Measurements from ENCODE around the gene MAPRE3. TPM values are rescaled to one million over a fixed set of nuclear protein-coding genes. Genes with fewer than 3 reads are reported as not detected.

MAPRE3 gene
- total and polyA plus RNA-seq, 9 of the 15 experiments (the other 6 are each of a cell fraction or from before 2014, with no cell fraction given), result 0.70 to 43.2 (median 12.6) TPM

GRCh38 chr2:27071277-27071989 is 101.0 kb downstream of the MAPRE3 start, which contains the start of gene OST4 (continued):
- no peak for TF ChIP-seq ARID3B (CRISPR knock-in tag; IDR thresholded peaks at IDR 0.05; ENCODE audit: borderline replicate concordance)
- TF ChIP-seq ARHGAP35 (IDR thresholded peaks at IDR 0.05; ENCODE audit: partially characterized antibody), result no peak
- no peak for TF ChIP-seq ATF2 (CRISPR knock-in tag; IDR thresholded peaks at IDR 0.05)
- peak in 1 of 2 experiments; percentile 24; a peak in 1 of 3 replicates for TF ChIP-seq CBX3 (IDR thresholded peaks at IDR 0.05; ENCODE audit: borderline replicate concordance in 1 of 2, low read length in 2 of 2)
- peak; percentile 29 for TF ChIP-seq NFIC (IDR thresholded peaks at IDR 0.05)
- no peak for TF ChIP-seq MAFK (IDR thresholded peaks at IDR 0.05; ENCODE audit: low read length)
- TF ChIP-seq TSHZ1 (CRISPR knock-in tag; IDR thresholded peaks at IDR 0.05), result no peak
- peak; percentile 84 for TF ChIP-seq SMAD4 (CRISPR knock-in tag; conservative IDR thresholded peaks at IDR 0.05)
- TF ChIP-seq GTF3C2 (IDR thresholded peaks at IDR 0.05; ENCODE audit: borderline replicate concordance, extremely low read depth, insufficient read length), result no peak
- no peak for TF ChIP-seq TCFL5 (CRISPR knock-in tag; conservative IDR thresholded peaks at IDR 0.05)
- TF ChIP-seq, protein P1, sequence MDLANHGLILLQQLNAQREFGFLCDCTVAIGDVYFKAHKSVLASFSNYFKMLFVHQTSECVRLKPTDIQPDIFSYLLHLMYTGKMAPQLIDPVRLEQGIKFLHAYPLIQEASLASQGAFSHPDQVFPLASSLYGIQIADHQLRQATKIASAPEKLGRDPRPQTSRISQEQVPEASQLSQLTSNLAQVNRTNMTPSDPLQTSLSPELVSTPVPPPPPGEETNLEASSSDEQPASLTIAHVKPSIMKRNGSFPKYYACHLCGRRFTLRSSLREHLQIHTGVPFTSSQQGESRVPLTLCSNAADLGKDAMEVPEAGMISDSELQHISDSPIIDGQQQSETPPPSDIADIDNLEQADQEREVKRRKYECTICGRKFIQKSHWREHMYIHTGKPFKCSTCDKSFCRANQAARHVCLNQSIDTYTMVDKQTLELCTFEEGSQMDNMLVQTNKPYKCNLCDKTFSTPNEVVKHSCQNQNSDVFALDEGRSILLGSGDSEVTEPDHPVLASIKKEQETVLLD (IDR thresholded peaks at IDR 0.05), result no peak
- TF ChIP-seq SOX6 (IDR thresholded peaks at IDR 0.05), result peak; percentile 54; the same call in 1 of the 2 replicates

All from K562 (cell line).